H1 (cell line): ENCODE results near the gene WRAP53. TPM values are rescaled to one million over a fixed set of nuclear protein-coding genes. Genes with fewer than 3 reads are reported as not detected.

Experiments used
- CREB1 ChIP-seq: IDR thresholded peaks from 2 replicates; pipeline ENCODE4 v1.6.1; 2012; ENCODE audit warnings: inconsistent platforms
- EP300 ChIP-seq, 2 experiments: IDR thresholded peaks; 1 replicate in 1 of 2; 2 replicates in 1 of 2; pipeline ENCODE4 v1.6.1; 2011 to 2012; ENCODE audit warnings: low read depth in 2 of 2, low read length in 2 of 2, mild to moderate bottlenecking in 2 of 2, borderline replicate concordance in 1 of 2, inconsistent platforms in 1 of 2, moderate library complexity in 1 of 2
- FOSL1 ChIP-seq: IDR thresholded peaks from 2 replicates; pipeline ENCODE4 v1.6.1; 2011; ENCODE audit warnings: mild to moderate bottlenecking, low read depth, low read length, moderate library complexity; ENCODE audit not compliant: insufficient read depth
- GABPA ChIP-seq: IDR thresholded peaks from 2 replicates; pipeline ENCODE4 v1.6.1; 2011; ENCODE audit warnings: mild to moderate bottlenecking, low read length, moderate library complexity, borderline replicate concordance; ENCODE audit not compliant: insufficient read depth
- JUN ChIP-seq: IDR thresholded peaks from 2 replicates; pipeline ENCODE4 v1.6.1; 2011; ENCODE audit warnings: low read depth, mild to moderate bottlenecking, improper control_type of control experiment, low read length
- NRF1 ChIP-seq: IDR thresholded peaks from 2 replicates; pipeline ENCODE4 v1.6.1; 2011; ENCODE audit warnings: mild to moderate bottlenecking, low read depth, low read length, improper control_type of control experiment
- POLR2AphosphoS5 ChIP-seq: IDR thresholded peaks from 2 replicates; pipeline ENCODE4 v1.6.1; 2011; ENCODE audit warnings: low read depth, low read length
- SP1 ChIP-seq: IDR thresholded peaks from 2 replicates; pipeline ENCODE4 v1.6.1; 2011; ENCODE audit warnings: low read depth, low read length
- TAF1 ChIP-seq: IDR thresholded peaks from 2 replicates; pipeline ENCODE4 v1.6.1; 2011; ENCODE audit warnings: mild to moderate bottlenecking, low read depth, low read length
- polyA plus RNA-seq, 7 experiments: library from polyadenylated mRNA; depleted of rRNA in 3 of 7; stranded (reverse) in 5 of 7; unstranded in 2 of 7; fragments of >200 nt in 5 of 7; fragments of 200-250 nt in 2 of 7; gene quantifications; 1 replicate in 5 of 7; 2 replicates in 1 of 7; 4 replicates in 1 of 7; pipeline versions ENCODE4 v1.2.1 to v1.2.3, GENCODE V29; 2011 to 2013; ENCODE audit warnings: missing spikeins in 2 of 7, mixed read lengths in 2 of 7
- total RNA-seq: library from RNA; stranded (reverse); fragmentation: NEBNext Ultra II Directional; extraction: Animal tissue kit (Norgen Biotek cat#: 25700); gene quantifications from 2 replicates; pipeline ENCODE4 v1.2.1, GENCODE V29; 2021

The WRAP53 gene
- total and polyA plus RNA-seq, 2 of the 8 experiments (the other 6 are each of a cell fraction or from before 2014, with no cell fraction given): 29.2 to 30.1 TPM

DNA sequence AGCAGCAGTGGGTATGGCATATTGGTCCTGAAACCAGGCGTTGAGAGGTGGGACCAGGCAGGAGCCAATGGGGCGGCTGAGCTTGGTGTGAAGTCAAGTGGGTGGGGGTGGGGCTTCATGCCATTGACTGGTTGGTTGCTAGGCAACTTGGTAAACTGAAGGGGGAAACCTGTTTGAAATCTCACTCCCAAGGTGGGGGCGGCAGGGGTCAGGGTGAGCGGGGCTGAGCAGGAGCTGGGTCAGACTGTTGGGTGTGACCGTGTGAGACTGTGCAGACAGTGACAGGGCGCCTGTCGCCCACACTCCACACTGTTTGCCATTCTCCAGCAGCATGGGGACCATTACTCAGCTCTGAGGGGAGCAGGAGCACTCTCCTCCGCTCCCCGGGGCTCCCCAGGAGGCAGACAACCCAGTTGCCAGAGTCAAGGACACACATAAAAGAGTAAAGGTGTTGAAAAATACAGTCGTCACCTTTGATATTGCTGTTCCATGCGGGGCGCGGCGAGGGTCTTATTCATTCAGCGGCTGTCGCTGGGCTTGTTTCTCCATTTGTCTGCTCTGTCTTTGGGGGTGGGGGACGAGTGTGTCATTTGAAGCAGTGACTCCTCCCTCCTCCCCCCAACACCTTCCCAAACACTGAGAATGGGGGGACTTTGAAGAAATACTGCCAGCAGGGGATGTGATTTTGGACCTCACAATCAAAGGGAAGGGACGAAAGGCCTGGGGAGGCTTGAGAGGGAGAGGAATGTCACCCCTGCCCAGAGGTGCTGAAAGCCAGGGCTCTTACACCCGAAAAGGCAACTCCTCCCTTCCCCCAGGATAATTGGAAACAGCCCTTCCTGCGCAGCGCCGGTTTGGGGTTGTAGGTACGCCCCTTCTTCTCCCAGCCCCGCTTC is 15.6 kb downstream of the WRAP53 start (continued):
- TF ChIP-seq GABPA (no peak), SP1 (peak; percentile 42; the same call in 1 of the 2 replicates), CREB1 (no peak; the same call in 1 of the 2 replicates), FOSL1 (no peak), EP300 (IDR thresholded peaks at IDR 0.05; ENCODE audit: borderline replicate concordance in 1 of 2, low read depth in 2 of 2, low read length in 2 of 2) (peak in 1 of 2 experiments; percentile 76; a peak in 1 of 3 replicates), JUN (no peak), POLR2AphosphoS5 (0 out of 2 replicates have a peak, but pooled peaks have one; percentile 35), NRF1 (no peak), TAF1 (0 out of 2 replicates have a peak, but pooled peaks have one; percentile 28)
